IPS-NIHi11 (cell line): ENCODE results near the gene LAMA3.
"Not testable (repeated sequence)": the region's sequence is repeated elsewhere in the genome, so short reads cannot be mapped to it uniquely, and the experiment has no call there.

Experiments used
- DNase-seq: peaks from one replicate; pipeline ENCODE4 v3.0.0; 2012; ENCODE audit warnings: mixed read lengths, low spot score

LAMA3 gene

GRCh38 chr18:23706971-23707640, 17.9 kb downstream of the LAMA3 start:
- no peak for DNase-seq

GRCh38 chr18:23710068-23710527, 20.8 kb downstream of the LAMA3 start:
- DNase-seq = no peak

- DNase-seq = no peak
Observed at GRCh38 chr18:23710946-23711345, 21.7 kb downstream of the LAMA3 start.

- no peak for DNase-seq
Observed at GRCh38 chr18:23711426-23711825, 22.2 kb downstream of the LAMA3 start.

GRCh38 chr18:23712445-23712844, 23.2 kb downstream of the LAMA3 start:
- no peak for DNase-seq

GRCh38 chr18:23714576-23714975, 25.3 kb downstream of the LAMA3 start:
- no peak for DNase-seq

GRCh38 chr18:23716079-23716478, 26.8 kb downstream of the LAMA3 start:
- not testable (repeated sequence) for DNase-seq

- DNase-seq = peak; percentile 55
Observed at GRCh38 chr18:23716516-23716915, 27.3 kb downstream of the LAMA3 start.

GRCh38 chr18:23716966-23717365, 27.7 kb downstream of the LAMA3 start:
- no peak for DNase-seq

- no peak for DNase-seq
Observed at GRCh38 chr18:23718243-23718720, 29.0 kb downstream of the LAMA3 start.

GRCh38 chr18:23718731-23719130, 29.5 kb downstream of the LAMA3 start:
- no peak for DNase-seq

GRCh38 chr18:23719634-23720201, 30.5 kb downstream of the LAMA3 start:
- peak; percentile 45 for DNase-seq

GRCh38 chr18:23721696-23722480, 32.6 kb downstream of the LAMA3 start:
- no peak for DNase-seq

- no peak for DNase-seq
Observed at GRCh38 chr18:23722646-23723045, 33.4 kb downstream of the LAMA3 start.

- DNase-seq = no peak
Observed at GRCh38 chr18:23723121-23723520, 33.9 kb downstream of the LAMA3 start.

GRCh38 chr18:23724681-23725080, 35.4 kb downstream of the LAMA3 start:
- no peak for DNase-seq

GRCh38 chr18:23725351-23725750, 36.1 kb downstream of the LAMA3 start:
- no peak for DNase-seq

- no peak for DNase-seq
Observed at GRCh38 chr18:23725827-23726661, 36.8 kb downstream of the LAMA3 start.

GRCh38 chr18:23727707-23728493, 38.6 kb downstream of the LAMA3 start:
- no peak for DNase-seq

GRCh38 chr18:23730857-23731256, 41.6 kb downstream of the LAMA3 start:
- no peak for DNase-seq

- no peak for DNase-seq
Observed at GRCh38 chr18:23731861-23732260, 42.6 kb downstream of the LAMA3 start.
